Stimulated activated CD4-positive, alpha-beta T cell treated with anti-CD3 and anti-CD28 coated beads, Interleukin-2, amount 100 ng/mL, for 24 hours (primary cell): ENCODE measurements around the gene SRA1.

Experiments used
- DNase-seq, 2 donors: peaks; one replicate each; pipeline ENCODE4 v3.0.0-alpha.2; 2020

The SRA1 gene

GRCh38 chr5:140569197-140569596 is 11.9 kb upstream of the SRA1 start:
- DNase-seq: no peak

- DNase-seq: no peak
Measured at GRCh38 chr5:140568443-140569063, 11.3 kb upstream of the SRA1 start.

GRCh38 chr5:140567871-140568270 is 10.6 kb upstream of the SRA1 start:
- no peak for DNase-seq

- no peak for DNase-seq
Measured at GRCh38 chr5:140567136-140567818, 10.0 kb upstream of the SRA1 start.

GRCh38 chr5:140566665-140567064 is 9.4 kb upstream of the SRA1 start:
- no peak for DNase-seq

- DNase-seq: no peak
Measured at GRCh38 chr5:140565780-140566095, 8.5 kb upstream of the SRA1 start.

- DNase-seq: no peak
Measured at GRCh38 chr5:140565024-140565779, 7.9 kb upstream of the SRA1 start.

- peak; percentile 93 to 97 for DNase-seq
Measured at GRCh38 chr5:140564196-140565023, 7.1 kb upstream of the SRA1 start, which contains the start of the genes APBB3 and SLC35A4. Gene APBB3, minus strand, starts transcription at chr5:140564598. Its CDS starts 353 bp downstream, at chr5:140564245. Gene SLC35A4, plus strand, starts transcription at chr5:140564828. Its CDS starts 2,342 bp downstream, at chr5:140567170.

- no peak for DNase-seq
Measured at GRCh38 chr5:140563596-140563995, 6.3 kb upstream of the SRA1 start.

GRCh38 chr5:140561753-140562523 is 4.7 kb upstream of the SRA1 start:
- no peak for DNase-seq

- no peak for DNase-seq
Measured at GRCh38 chr5:140560227-140560626, 3.0 kb upstream of the SRA1 start.

GRCh38 chr5:140558542-140558941 is 1.3 kb upstream of the SRA1 start:
- no peak for DNase-seq

- no peak for DNase-seq
Measured at GRCh38 chr5:140557965-140558364, 692 bp upstream of the SRA1 start.

GRCh38 chr5:140556438-140556837 is 835 bp downstream of the SRA1 start:
- DNase-seq: no peak

- no peak for DNase-seq
Measured at GRCh38 chr5:140555747-140556312, 1.4 kb downstream of the SRA1 start.

- no peak for DNase-seq
Measured at GRCh38 chr5:140554454-140554853, 2.8 kb downstream of the SRA1 start.

- no peak for DNase-seq
Measured at GRCh38 chr5:140553657-140554056, 3.6 kb downstream of the SRA1 start.

GRCh38 chr5:140551872-140552271 is 5.4 kb downstream of the SRA1 start:
- DNase-seq: no peak

GRCh38 chr5:140550147-140551079 is 6.9 kb downstream of the SRA1 start:
- DNase-seq: no peak

GRCh38 chr5:140549237-140550144 is 7.8 kb downstream of the SRA1 start:
- DNase-seq: no peak
